Mucosa of stomach (tissue), 1 donor: ENCODE results near the gene IRF3.

Experiments used
- H3K27me3 ChIP-seq: one replicate; pipeline ENCODE4 v1.7.0; 2013; ENCODE audit warnings: mild to moderate bottlenecking, low read length; ENCODE audit not compliant: control insufficient read depth, insufficient read depth
- H3K36me3 ChIP-seq: one replicate; pipeline ENCODE4 v1.7.0; 2013; ENCODE audit warnings: low read length; ENCODE audit not compliant: control insufficient read depth, insufficient read depth
- H3K4me1 ChIP-seq: one replicate; pipeline ENCODE4 v1.7.0; 2013; ENCODE audit warnings: mild to moderate bottlenecking, low read length; ENCODE audit not compliant: control insufficient read depth, insufficient read depth
- H3K4me3 ChIP-seq: one replicate; pipeline ENCODE4 v1.7.0; 2013; ENCODE audit warnings: low read length
- H3K9ac ChIP-seq: one replicate; pipeline ENCODE4 v1.7.0; 2013; ENCODE audit warnings: mild to moderate bottlenecking, low read length, moderate library complexity
- H3K9me3 ChIP-seq: one replicate; pipeline ENCODE4 v1.7.0; 2013; ENCODE audit warnings: mild to moderate bottlenecking, low read length, moderate library complexity; ENCODE audit not compliant: control insufficient read depth
- donor health status: Pancreatic carcinoma.

The IRF3 gene

GRCh38 chr19:49614096-49614833, 51.4 kb downstream of the IRF3 start:
- Histone ChIP-seq H3K9ac (no peak overlapping the region), H3K27me3 (no peaks in the 10 kb centered on the region), H3K4me3 (no peak overlapping the region), H3K4me1 (peaks cover 17% of the 10 kb centered on the region), H3K36me3 (peaks cover 10% of the 10 kb centered on the region), H3K9me3 (no peaks in the 10 kb centered on the region)

- Histone ChIP-seq H3K4me3 (no peak overlapping the region), H3K36me3 (peaks cover 10% of the 10 kb centered on the region), H3K9me3 (no peaks in the 10 kb centered on the region), H3K4me1 (peaks cover 17% of the 10 kb centered on the region), H3K9ac (peak overlapping the region; percentile 25), H3K27me3 (no peaks in the 10 kb centered on the region)
Observed at GRCh38 chr19:49613374-49613773, 52.3 kb downstream of the IRF3 start.
